Erythroblast (primary cell): ENCODE measurements around the gene MPHOSPH10.

ENCODE experiments used
- GATA1 ChIP-seq: IDR thresholded peaks from 2 replicates; pipeline ENCODE4 v1.6.1; 2011; ENCODE audit warnings: low read depth, mild to moderate bottlenecking, control low read depth, low read length, moderate library complexity
- POLR2A ChIP-seq: IDR thresholded peaks from 2 replicates; pipeline ENCODE4 v1.6.1; 2011; ENCODE audit warnings: mild to moderate bottlenecking, low read length

DNA sequence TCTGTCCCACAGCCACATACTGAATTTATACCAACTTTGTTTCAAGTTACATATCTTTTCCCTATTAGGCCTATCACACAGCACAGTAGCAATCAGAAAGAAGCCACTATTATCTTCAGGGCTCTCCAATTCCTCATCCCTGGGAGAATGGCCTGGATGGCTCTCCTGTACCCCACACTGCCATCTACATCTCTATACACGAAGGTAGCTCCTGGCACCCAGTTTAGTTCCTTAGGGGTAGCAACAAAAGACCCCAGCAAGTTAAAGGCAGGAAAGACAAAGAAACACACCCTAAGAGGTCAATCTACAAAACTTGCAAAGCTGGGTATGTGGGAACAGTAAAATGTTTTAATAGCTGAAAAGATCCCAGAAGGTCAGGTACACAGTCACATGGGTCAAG, 56.5 kb downstream of the MPHOSPH10 start:
- no peak for TF ChIP-seq POLR2A
- TF ChIP-seq GATA1 = no peak
